HEK293 (cell line): ENCODE data around the gene VDR.

Experiments
- CTCF ChIA-PET: fragments of 350-600 bp; formaldehyde crosslinking; extraction: SDS; loops from one replicate; lab custom pipeline; 2021; ENCODE audit warnings: antibody characterized with exemption; lab: Yijun Ruan, JAX
- POLR2A ChIA-PET: fragments of 300-600 bp; formaldehyde crosslinking; extraction: SDS; loops from one replicate; lab custom pipeline; 2020; ENCODE audit warnings: antibody characterized with exemption, inconsistent platforms; lab: Yijun Ruan, JAX
- H3K27ac ChIP-seq: fragments of 200-500 bp; sonication (Bioruptor generic); 2 replicates; pipeline ENCODE4 v1.5.1; 2014; ENCODE audit warnings: low read depth, low read length, control low read depth, inconsistent platforms; ENCODE audit errors: extremely low read depth
- H3K36me3 ChIP-seq, 2 experiments: fragments of 200-500 bp in 1 of 2; sonication (Bioruptor generic) in 1 of 2; 1 replicate in 1 of 2; 2 replicates in 1 of 2; pipeline ENCODE4 v1.5.1; 2014 to 2017; ENCODE audit warnings: inconsistent platforms in 2 of 2, low read length in 2 of 2; ENCODE audit not compliant: control insufficient read depth in 2 of 2, insufficient read depth in 1 of 2
- H3K4me1 ChIP-seq: fragments of 200-500 bp; sonication (Bioruptor generic); 2 replicates; pipeline ENCODE4 v1.5.1; 2014; ENCODE audit warnings: mild to moderate bottlenecking, low read length, inconsistent platforms; ENCODE audit not compliant: control insufficient read depth, insufficient read depth
- H3K4me3 ChIP-seq: 2 replicates; pipeline ENCODE4 v1.5.1; 2011; ENCODE audit warnings: low read depth, mild to moderate bottlenecking, control low read depth, low read length, moderate library complexity
- H3K9me3 ChIP-seq: fragments of 200-500 bp; sonication (Bioruptor generic); 2 replicates; pipeline ENCODE4 v1.5.1; 2014; ENCODE audit warnings: low read depth, low read length, inconsistent platforms; ENCODE audit not compliant: control insufficient read depth, insufficient read depth
- GLI4 ChIP-seq: fragments of 450-650 bp; formaldehyde crosslinking; IDR thresholded peaks from 2 replicates; pipeline ENCODE4 v1.5.1; 2016; ENCODE audit warnings: missing biosample characterization, missing genetic modification characterization
- HOXA7 ChIP-seq: sonication (generic); formaldehyde crosslinking; IDR thresholded peaks from 2 replicates; pipeline ENCODE4 v1.8.1; 2022; ENCODE audit warnings: missing genetic modification reagents, borderline replicate concordance
- PRDM10 ChIP-seq: fragments of 450-650 bp; formaldehyde crosslinking; IDR thresholded peaks from 2 replicates; pipeline ENCODE4 v1.5.1; 2016; ENCODE audit warnings: missing biosample characterization, missing genetic modification characterization
- RBAK ChIP-seq: fragments of 450-650 bp; formaldehyde crosslinking; IDR thresholded peaks from 2 replicates; pipeline ENCODE4 v1.5.1; 2016; ENCODE audit warnings: missing biosample characterization, missing genetic modification characterization
- ZBTB11 ChIP-seq: fragments of 450-650 bp; formaldehyde crosslinking; conservative IDR thresholded peaks from 2 replicates; pipeline ENCODE4 v1.5.1; 2016; ENCODE audit warnings: low read depth, missing biosample characterization, missing genetic modification characterization
- ZFP37 ChIP-seq: fragments of 450-650 bp; formaldehyde crosslinking; IDR thresholded peaks from 2 replicates; pipeline ENCODE4 v1.5.1; 2016; ENCODE audit warnings: missing biosample characterization, missing genetic modification characterization
- ZNF19 ChIP-seq: fragments of 450-650 bp; formaldehyde crosslinking; IDR thresholded peaks from 2 replicates; pipeline ENCODE4; 2016; ENCODE audit warnings: missing biosample characterization, missing genetic modification characterization, low read depth
- ZNF223 ChIP-seq: fragments of 450-650 bp; formaldehyde crosslinking; IDR thresholded peaks from 2 replicates; pipeline ENCODE4 v1.5.1; 2016; ENCODE audit warnings: missing biosample characterization, missing genetic modification characterization
- ZNF302 ChIP-seq: fragments of 450-650 bp; formaldehyde crosslinking; IDR thresholded peaks from 2 replicates; pipeline ENCODE4 v1.5.1; 2016; ENCODE audit warnings: missing biosample characterization, missing genetic modification characterization, low read depth
- ZNF398 ChIP-seq: fragments of 450-650 bp; formaldehyde crosslinking; IDR thresholded peaks from 2 replicates; pipeline ENCODE4 v1.5.1; 2017; ENCODE audit warnings: missing biosample characterization, missing genetic modification characterization
- ZNF544 ChIP-seq: fragments of 450-650 bp; formaldehyde crosslinking; IDR thresholded peaks from 2 replicates; pipeline ENCODE4 v1.5.0; 2017; ENCODE audit warnings: missing biosample characterization, missing genetic modification characterization
- ZNF548 ChIP-seq: fragments of 450-650 bp; formaldehyde crosslinking; IDR thresholded peaks from 2 replicates; pipeline ENCODE4 v1.5.1; 2016; ENCODE audit warnings: missing biosample characterization, missing genetic modification characterization
- ZNF639 ChIP-seq: fragments of 450-650 bp; formaldehyde crosslinking; IDR thresholded peaks from 2 replicates; pipeline ENCODE4 v1.5.1; 2016; ENCODE audit warnings: missing biosample characterization, missing genetic modification characterization
- ZNF707 ChIP-seq: fragments of 450-650 bp; formaldehyde crosslinking; IDR thresholded peaks from 2 replicates; pipeline ENCODE4 v1.5.1; 2016; ENCODE audit warnings: missing biosample characterization, missing genetic modification characterization
- ZNF792 ChIP-seq: fragments of 450-650 bp; formaldehyde crosslinking; IDR thresholded peaks from 2 replicates; pipeline ENCODE4 v1.5.1; 2016; ENCODE audit warnings: missing biosample characterization, missing genetic modification characterization

VDR gene

GRCh38 chr12:47894068-47894467, 10.7 kb downstream of the VDR start:
- Histone ChIP-seq H3K9me3 (no peaks in the 10 kb centered on the region), H3K36me3 (no peaks in the 10 kb centered on the region), H3K4me1 (no peaks in the 10 kb centered on the region; the same call in 1 of the 2 replicates), H3K27ac (no peak overlapping the region), H3K4me3 (no peak overlapping the region)
- ChIA-PET CTCF (interaction anchor here (0.6 kb wide), 1 partner anchor 1847 kb away, joined by 3 read pairs; the partner anchor contains the start of gene TMBIM6), POLR2A (interaction anchor here (0.6 to 2.1 kb wide), 2 partner anchors 11 to 15 kb away, joined by 4 to 8 read pairs; partner anchors contain the start of gene VDR)
- TF ChIP-seq HOXA7 (CRISPR knock-in tag) = no peak
- no peak for TF ChIP-seq ZNF19 (tag by site-specific recombination)
- no peak for TF ChIP-seq ZNF223 (tag by site-specific recombination)
- no peak for TF ChIP-seq ZBTB11 (tag by site-specific recombination)
- TF ChIP-seq ZNF792 (tag by site-specific recombination) = no peak
- no peak for TF ChIP-seq ZNF639
- TF ChIP-seq PRDM10 = no peak
- TF ChIP-seq ZFP37 (tag by site-specific recombination) = no peak
- no peak for TF ChIP-seq RBAK (tag by site-specific recombination)
- TF ChIP-seq ZNF707 (tag by site-specific recombination) = no peak

GRCh38 chr12:47892819-47893218, 12.0 kb downstream of the VDR start:
- TF ChIP-seq ZNF223 (tag by site-specific recombination) (no peak), ZNF544 (tag by site-specific recombination) (no peak), GLI4 (tag by site-specific recombination) (no peak), ZNF548 (tag by site-specific recombination) (no peak), ZNF398 (tag by site-specific recombination) (no peak), ZNF302 (no peak)
- TF ChIP-seq, all 188 proteins: peak for 0
- ChIA-PET POLR2A (interaction anchor here (2.1 kb wide), 1 partner anchor 12 kb away, joined by 8 read pairs; the partner anchor contains the start of gene VDR), CTCF (interaction anchor here (0.6 to 1.2 kb wide), 4 partner anchors 18 to 1175 kb away, joined by 3 read pairs; no protein-coding TSS in a partner anchor)
- Histone ChIP-seq H3K9me3 (no peaks in the 10 kb centered on the region), H3K4me1 (no peaks in the 10 kb centered on the region; the same call in 1 of the 2 replicates), H3K4me3 (no peak overlapping the region), H3K36me3 (no peaks in the 10 kb centered on the region), H3K27ac (no peak overlapping the region)
